ENCODE data around the gene TBR1.

The TBR1 gene

GRCh38 chr2:161414042-161415033 lies 1.8 kb upstream of the TBR1 start (continued):
- TF ChIP-seq ZNF610 (tag by site-specific recombination; IDR thresholded peaks at IDR 0.05; ENCODE audit: borderline replicate concordance) (no peak; the same call in 1 of the 2 replicates), ZNF433 (tag by site-specific recombination; IDR thresholded peaks at IDR 0.05; ENCODE audit: low read depth) (no peak), INSM2 (tag by site-specific recombination; IDR thresholded peaks at IDR 0.05) (no peak), ATF2 (tag by site-specific recombination; IDR thresholded peaks at IDR 0.05; ENCODE audit: low read depth) (no peak), ZNF449 (tag by site-specific recombination; IDR thresholded peaks at IDR 0.05) (no peak), ZNF626 (tag by site-specific recombination; IDR thresholded peaks at IDR 0.05) (no peak), ZNF560 (tag by site-specific recombination; IDR thresholded peaks at IDR 0.05; ENCODE audit: borderline replicate concordance) (no peak), ZNF16 (tag by site-specific recombination; IDR thresholded peaks at IDR 0.05; ENCODE audit: low read depth) (no peak), ZNF529 (tag by site-specific recombination; IDR thresholded peaks at IDR 0.05; ENCODE audit: insufficient replicate concordance) (no peak), ZNF707 (tag by site-specific recombination; IDR thresholded peaks at IDR 0.05) (no peak), ZNF639 (tag by site-specific recombination; IDR thresholded peaks at IDR 0.05) (no peak), ZNF398 (tag by site-specific recombination; IDR thresholded peaks at IDR 0.05) (no peak), ZNF623 (tag by site-specific recombination; IDR thresholded peaks at IDR 0.05) (no peak), ZNF280C (tag by site-specific recombination; IDR thresholded peaks at IDR 0.05) (no peak), ZNF426 (tag by site-specific recombination; IDR thresholded peaks at IDR 0.05) (no peak), ZNF354C (tag by site-specific recombination; IDR thresholded peaks at IDR 0.05; ENCODE audit: borderline replicate concordance, low read depth) (no peak), ZNF501 (tag by site-specific recombination; IDR thresholded peaks at IDR 0.05) (peak; percentile 53; the same call in 1 of the 2 replicates), ZBTB21 (tag by site-specific recombination; IDR thresholded peaks at IDR 0.05) (no peak), ZSCAN23 (tag by site-specific recombination; IDR thresholded peaks at IDR 0.05) (no peak), ZNF664 (tag by site-specific recombination; IDR thresholded peaks at IDR 0.05) (no peak), CTCF (tag by site-specific recombination; IDR thresholded peaks at IDR 0.05) (peak; percentile 84), ZNF677 (tag by site-specific recombination; IDR thresholded peaks at IDR 0.05) (no peak)

Data from HEK293 (cell line).